Posterior vena cava (tissue), 2 donors: Measurements from ENCODE around the gene KCNK4. TPM values are rescaled to one million over a fixed set of nuclear protein-coding genes. Genes with fewer than 3 reads are reported as not detected.
A peak's percentile ranks its signal among the peaks of the same experiment; 100 is the strongest.
"Not testable (repeated sequence)": the region's sequence is repeated elsewhere in the genome, so short reads cannot be mapped to it uniquely, and the experiment has no call there.

Source experiments
- DNase-seq: peaks from one replicate; pipeline ENCODE4 v3.0.0-alpha.2; 2020; ENCODE audit warnings: low spot score
- intact Hi-C, 2 donors: fragments of 100-400 bp; cut with DNase I; formaldehyde crosslinking; loops; one replicate each; pipeline versions ENCODE4 v1.14.1 to v1.14.2; 2022 to 2023
- total RNA-seq, 2 donors: library from RNA; stranded (reverse); fragmentation: NEBNext Ultra II Directional; extraction: Animal tissue kit (Norgen Biotek cat#: 25700); gene quantifications; one replicate each; pipeline ENCODE4 v1.2.1, GENCODE V29; 2021
- donor health status: DM: yes; HTN: yes; CAD: no.
- donor health status: DM: yes; HTN: yes; CAD: no.

The KCNK4 gene
- total RNA-seq, 2 donors from 2014 or later, result not detected

DNA sequence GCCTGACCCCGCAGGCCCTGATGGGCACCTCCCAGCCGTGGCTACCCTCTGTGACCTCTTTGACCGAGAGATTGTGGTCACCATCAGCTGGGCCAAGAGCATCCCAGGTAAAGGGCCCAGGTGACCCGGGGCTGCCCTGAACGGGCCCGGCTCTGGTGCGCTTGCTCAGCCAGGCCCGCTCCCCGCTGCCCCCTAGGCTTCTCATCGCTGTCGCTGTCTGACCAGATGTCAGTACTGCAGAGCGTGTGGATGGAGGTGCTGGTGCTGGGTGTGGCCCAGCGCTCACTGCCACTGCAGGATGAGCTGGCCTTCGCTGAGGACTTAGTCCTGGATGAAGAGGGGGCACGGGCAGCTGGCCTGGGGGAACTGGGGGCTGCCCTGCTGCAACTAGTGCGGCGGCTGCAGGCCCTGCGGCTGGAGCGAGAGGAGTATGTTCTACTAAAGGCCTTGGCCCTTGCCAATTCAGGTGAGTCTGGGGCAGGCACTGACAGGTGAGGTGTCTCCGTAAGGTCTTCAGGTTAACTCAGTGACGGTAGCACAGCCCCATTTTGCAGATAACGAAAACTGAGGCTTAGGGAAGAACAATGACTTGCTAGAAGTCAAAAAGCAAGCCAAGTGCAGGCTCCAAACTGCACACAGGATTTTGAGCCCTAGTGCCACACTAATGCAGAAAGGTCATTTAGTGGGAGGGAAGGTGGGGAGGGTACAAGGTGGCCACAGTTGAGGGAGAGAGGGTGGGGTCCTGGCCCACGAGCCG is 23.9 kb downstream of the KCNK4 start:
- peak; percentile 71 for DNase-seq
- intact Hi-C loops, result loop anchor here in 1 of 2 donors (5.0 kb wide), 1 partner anchor 37 kb away; no protein-coding TSS in a partner anchor

DNA sequence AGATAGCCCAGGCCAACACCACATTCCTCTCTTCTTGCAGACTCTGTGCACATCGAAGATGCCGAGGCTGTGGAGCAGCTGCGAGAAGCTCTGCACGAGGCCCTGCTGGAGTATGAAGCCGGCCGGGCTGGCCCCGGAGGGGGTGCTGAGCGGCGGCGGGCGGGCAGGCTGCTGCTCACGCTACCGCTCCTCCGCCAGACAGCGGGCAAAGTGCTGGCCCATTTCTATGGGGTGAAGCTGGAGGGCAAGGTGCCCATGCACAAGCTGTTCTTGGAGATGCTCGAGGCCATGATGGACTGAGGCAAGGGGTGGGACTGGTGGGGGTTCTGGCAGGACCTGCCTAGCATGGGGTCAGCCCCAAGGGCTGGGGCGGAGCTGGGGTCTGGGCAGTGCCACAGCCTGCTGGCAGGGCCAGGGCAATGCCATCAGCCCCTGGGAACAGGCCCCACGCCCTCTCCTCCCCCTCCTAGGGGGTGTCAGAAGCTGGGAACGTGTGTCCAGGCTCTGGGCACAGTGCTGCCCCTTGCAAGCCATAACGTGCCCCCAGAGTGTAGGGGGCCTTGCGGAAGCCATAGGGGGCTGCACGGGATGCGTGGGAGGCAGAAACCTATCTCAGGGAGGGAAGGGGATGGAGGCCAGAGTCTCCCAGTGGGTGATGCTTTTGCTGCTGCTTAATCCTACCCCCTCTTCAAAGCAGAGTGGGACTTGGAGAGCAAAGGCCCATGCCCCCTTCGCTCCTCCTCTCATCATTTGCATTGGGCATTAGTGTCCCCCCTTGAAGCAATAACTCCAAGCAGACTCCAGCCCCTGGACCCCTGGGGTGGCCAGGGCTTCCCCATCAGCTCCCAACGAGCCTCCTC is 24.8 kb downstream of the KCNK4 start:
- intact Hi-C loops, result not testable (repeated sequence)
- DNase-seq, result peak; percentile 69

DNA sequence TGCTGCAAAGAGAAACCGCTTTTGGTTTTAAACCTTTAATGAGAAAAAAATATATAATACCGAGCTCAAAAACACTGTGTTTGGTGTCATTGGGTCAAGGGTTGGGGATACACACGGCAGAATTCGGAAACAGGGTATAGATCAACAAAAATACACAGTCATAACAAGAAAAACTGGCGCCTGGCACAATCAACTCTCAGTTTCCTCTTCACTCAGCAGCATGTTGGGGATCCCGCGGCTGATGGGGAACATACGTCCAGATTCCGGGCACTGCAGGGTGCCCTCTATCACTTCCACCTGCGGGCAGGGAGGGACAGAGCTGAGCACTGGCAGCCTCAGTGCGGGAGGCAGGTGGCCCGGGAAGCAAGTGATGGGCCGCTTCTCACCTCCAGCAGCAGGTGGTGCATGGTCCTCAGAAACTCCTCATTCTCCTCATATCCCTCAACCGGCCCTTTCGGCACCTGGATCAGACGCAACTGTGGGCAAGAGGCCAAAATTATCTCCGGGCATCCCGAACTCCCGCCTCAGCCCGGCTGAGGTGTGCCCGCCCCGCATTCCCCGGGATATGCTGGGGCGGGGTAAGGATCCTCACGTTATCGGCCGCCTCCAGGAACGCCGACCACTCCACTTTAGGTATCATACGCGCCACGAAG is 25.7 kb downstream of the KCNK4 start:
- intact Hi-C loops, result no loop called here
- no peak for DNase-seq

DNA sequence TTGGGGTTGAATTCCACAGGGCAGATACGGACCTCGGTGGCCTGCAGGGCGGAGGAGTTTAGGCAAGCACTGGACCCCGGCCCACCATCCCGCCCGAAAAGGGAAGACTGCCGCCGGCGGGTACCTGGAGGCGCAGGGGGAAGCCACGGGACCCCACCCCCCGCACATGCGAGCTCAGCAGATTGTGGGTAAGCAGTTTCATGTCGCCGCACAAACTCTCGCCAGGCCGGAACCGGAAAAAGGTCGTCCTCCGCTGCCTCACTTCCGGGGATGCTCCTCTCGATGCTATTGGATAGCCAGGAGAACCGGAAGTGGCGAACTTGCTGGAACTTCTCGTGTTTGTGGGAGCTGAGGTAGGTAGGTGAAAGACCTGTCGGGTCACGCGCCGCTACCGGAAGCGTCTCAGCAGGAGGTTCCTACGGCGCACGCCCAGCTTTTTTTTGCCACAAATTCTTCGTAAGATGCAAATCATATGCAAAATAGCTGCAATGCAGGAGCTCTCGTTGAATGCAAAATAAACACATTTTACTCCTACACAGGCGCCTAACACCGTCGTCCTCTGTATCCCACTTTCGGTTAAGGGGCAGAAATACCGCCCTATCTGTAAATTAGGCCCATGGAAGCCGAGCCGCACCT is 26.3 kb downstream of the KCNK4 start, which contains the start of gene TRMT112:
TRMT112 (minus strand) TSS at position 235 of the 636 bp plus-strand sequence; CDS start at position 202, 33 bp downstream.
- intact Hi-C loops, result no loop called here
- peak; percentile 98 for DNase-seq

DNA sequence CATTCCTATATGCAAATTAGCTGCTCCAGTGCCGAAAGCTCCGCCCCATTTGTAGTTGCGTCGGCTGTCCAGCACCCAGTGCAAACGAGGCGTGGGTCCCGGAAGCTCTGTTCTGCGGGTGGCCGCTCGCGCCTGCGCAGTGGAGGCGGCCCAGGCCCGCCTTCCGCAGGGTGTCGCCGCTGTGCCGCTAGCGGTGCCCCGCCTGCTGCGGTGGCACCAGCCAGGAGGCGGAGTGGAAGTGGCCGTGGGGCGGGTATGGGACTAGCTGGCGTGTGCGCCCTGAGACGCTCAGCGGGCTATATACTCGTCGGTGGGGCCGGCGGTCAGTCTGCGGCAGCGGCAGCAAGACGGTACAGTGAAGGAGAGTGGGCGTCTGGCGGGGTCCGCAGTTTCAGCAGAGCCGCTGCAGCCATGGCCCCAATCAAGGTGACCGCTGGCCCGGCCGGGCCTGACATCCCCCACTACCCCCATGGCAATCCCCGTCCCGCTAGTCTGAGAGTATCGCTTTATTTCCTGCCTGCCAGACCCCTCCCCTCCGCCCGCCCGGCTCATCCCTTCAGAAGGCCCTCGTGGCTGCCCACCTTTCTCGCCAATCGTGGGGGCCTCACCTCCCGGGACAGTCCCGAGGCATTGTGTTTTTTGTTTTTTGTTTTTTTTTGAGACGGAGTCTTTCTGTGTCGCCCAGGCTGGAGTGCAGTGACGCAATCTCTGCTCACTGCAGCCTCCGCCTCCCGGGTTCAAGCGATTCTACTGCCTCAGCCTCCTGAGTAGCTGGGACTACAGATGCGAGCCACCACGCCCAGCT is 27.1 kb downstream of the KCNK4 start, which contains the start of gene PRDX5:
PRDX5 (plus strand) TSS at position 161 of the 805 bp plus-strand sequence; CDS start at position 256, 95 bp downstream.
- intact Hi-C loops, result no loop called here
- DNase-seq, result peak; percentile 99

DNA sequence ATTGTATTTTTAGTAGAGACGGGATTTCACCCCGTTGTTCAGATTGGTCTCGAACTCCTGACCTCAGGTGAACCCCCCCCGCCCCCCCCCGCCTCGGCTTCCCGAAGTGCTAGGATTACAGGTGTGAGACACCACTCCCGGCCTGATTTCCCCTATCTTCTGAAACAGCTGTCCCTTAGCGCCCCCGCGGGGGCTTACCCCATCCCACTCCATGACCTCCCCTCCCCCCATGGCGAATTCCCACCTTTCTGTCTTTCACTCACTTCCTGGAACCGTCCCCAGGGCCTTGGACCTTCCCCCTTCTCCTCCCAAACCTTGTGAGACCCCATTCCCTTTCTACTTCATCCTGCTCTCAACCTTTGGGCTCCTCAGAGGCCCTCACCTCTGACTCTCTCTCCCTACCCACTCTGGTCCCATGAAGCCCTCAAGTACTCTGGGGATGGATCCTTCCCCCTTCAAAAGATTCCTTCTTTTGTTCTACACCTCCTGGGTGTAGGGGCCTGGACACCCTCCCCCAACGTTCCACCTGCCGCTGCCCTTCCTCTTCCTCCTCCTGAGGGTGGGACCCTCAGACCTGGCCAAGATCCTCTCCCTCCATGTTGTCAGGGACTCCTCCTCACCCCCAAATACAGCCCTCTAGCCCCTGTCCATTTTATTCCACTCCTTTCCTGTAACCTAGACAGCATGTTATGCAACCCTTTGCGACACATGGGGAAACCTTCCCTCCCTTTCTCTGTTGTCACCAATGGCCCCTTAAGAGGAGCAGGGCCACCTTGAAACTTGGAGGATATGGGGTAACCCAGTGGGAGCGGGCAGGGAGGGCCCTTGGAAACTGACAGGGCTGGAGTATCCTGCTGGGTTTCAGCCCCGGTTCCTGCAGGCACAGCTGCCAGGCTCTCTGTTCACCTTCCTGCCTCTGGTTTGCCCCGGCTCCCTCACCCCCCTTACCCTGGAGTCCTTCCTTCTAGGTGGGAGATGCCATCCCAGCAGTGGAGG is 28.0 kb downstream of the KCNK4 start:
- intact Hi-C loops, result no loop called here
- peak; percentile 81 for DNase-seq

DNA sequence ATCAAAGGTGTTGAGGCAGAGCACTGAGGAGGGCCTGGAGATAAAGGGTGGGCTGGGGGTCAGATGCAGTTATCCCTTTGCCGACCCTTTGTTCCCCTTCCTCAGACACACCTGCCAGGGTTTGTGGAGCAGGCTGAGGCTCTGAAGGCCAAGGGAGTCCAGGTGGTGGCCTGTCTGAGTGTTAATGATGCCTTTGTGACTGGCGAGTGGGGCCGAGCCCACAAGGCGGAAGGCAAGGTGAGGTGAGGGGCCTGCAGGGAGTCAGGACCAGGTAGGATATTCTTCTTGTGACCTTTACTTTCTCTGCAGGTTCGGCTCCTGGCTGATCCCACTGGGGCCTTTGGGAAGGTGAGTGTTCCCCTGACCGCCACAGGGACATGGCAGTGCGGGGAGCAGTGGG is 29.5 kb downstream of the KCNK4 start:
- intact Hi-C loops, result no loop called here
- peak; percentile 64 for DNase-seq

DNA sequence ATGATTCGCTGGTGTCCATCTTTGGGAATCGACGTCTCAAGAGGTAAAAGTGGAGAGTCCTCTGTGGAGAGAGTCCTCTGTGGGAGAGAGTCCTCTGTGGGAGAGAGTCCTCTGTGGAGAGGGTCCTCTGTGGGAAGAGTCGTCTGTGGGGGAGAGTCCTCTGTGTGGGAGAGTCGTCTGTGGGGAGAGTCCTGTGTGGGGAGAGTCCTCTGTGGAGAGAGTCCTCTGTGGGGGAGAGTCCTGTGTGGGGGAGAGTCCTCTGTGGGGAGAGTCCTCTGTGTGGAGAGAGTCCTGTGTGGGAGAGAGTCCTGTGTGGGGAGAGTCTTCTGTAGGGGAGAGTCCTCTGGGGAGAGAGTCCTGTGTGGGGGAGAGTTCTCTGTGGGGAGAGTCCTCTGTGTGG is 29.9 kb downstream of the KCNK4 start:
- intact Hi-C loops, result no loop called here
- no peak for DNase-seq

DNA sequence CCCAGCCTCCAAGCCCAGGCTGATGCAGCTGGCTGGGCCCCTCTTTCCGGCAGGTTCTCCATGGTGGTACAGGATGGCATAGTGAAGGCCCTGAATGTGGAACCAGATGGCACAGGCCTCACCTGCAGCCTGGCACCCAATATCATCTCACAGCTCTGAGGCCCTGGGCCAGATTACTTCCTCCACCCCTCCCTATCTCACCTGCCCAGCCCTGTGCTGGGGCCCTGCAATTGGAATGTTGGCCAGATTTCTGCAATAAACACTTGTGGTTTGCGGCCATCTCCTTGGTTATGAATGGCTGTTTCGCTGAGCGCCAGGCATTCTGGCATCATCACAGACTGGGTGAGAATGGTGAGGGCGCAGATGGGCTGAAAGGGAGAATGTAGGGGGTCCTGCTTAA is 30.4 kb downstream of the KCNK4 start:
- intact Hi-C loops, result no loop called here
- DNase-seq, result peak; percentile 40

DNA sequence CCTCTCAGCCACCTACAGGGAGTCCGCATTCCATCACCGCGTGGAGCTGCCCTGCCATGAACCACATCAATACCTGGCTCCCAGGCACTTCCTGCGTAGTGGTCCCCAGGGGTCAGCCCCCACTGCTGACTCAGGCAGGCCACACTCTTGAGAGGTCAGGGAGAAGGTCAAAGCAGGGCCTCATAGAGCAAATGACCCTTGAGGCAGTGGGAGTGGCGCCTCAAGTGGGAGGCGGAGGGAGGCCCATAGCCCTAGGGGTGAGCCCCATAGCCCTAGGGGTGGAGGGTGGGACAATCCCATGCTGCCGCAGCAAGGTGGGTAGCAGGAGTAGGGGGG is 31.8 kb downstream of the KCNK4 start:
- intact Hi-C loops, result no loop called here
- peak; percentile 74 for DNase-seq

DNA sequence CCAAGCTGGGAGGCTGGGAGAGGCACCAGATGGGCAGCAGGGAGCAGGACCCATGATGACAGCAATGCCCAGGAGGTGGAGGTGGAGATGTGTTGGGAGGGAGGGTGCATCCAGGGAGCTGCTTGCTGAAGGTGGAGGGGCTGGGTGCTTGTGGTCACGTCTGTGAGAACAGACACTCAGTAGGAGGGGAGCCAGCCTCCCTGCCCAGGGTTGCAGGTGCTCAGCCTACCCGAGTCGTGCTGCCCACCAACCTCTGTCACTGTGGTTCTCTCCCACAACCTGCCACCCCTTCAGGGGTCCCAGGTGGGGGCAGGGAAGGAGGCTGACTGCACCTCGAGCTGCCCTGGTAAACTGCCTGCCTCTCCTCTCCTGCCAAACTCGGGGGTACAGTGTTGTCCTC is 32.3 kb downstream of the KCNK4 start:
- peak; percentile 69 for DNase-seq
- intact Hi-C loops, result no loop called here

DNA sequence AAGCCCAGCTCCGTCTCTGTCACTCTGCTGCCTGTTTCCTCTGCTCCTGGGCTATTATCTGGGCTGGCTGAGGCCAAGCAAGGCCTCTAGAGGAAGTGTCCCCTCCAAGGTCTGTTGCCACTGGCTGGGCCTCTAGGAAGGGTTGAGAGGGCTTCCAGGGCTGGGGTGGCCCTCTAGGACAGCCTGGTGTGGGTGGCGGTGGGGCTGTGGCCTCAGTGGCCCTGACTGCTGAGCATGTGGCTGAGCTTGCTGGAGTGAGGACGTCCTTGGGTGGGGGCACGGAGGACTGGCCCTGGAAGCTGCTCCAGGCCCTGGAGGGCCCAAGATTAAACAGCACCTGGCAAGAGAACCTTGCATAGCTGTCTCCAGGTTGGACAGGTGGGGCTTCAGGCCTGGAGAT is 32.9 kb downstream of the KCNK4 start:
- not testable (repeated sequence) for DNase-seq

DNA sequence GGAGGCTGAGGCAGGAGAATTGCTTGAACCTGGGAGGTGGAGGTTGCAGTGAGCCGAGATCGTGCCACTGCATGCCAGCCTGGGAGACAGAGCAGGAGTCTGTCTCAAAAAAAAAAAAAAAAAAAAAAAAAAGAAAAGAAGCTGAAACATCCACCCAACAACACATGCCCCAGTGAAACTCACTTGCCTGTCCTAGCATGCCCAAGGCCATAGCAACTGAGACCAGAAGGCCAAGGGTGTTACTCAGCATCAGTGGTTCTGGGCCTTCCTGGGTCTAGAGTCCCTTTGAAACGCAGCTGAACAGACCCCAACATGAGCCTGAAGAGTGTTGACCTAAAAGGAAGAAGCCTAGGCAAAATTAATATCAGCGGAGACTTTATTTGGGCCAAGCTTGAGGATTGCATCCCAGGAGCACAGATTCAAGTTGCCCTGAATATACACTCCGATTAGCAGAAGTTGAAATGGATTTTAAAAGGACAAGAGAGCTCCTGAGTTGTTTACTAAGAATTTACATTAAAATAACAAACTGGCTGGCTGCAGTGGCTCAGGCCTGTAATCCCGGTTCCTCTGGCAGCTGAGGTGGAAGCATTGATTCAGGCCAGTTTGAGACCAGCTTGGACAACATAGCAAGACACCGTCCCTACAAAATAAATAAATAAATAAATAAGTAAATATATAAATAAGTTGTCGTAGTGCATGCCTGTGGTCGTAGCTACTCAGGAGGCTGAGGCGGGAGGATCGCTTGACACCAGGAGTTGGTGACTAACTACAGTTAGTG is 33.8 kb downstream of the KCNK4 start:
- DNase-seq, result no peak
- intact Hi-C loops, result no loop called here

More for the DNA sequence above, 32.9 kb downstream of the KCNK4 start:
- intact Hi-C loops, result not testable (repeated sequence)

DNA sequence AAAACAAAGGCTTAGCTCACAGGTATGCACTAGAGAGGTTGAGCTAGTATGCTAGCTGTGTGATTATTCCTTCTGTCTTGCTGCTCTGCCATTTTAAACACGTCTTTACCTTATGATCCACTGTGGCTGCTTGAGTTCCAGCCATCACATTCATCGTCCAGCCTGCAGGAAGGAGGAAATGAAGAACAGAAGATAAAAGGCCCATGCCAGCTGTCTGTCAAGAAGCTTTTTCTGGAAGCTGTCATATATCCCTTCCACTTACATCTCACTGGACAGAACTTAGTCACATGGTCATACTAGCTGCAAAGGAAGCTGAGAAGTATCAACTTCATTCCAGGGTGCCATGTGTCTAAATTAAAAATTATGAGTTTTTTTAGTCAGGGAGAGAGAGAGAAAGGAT is 36.3 kb downstream of the KCNK4 start:
- intact Hi-C loops, result no loop called here
- DNase-seq, result no peak

DNA sequence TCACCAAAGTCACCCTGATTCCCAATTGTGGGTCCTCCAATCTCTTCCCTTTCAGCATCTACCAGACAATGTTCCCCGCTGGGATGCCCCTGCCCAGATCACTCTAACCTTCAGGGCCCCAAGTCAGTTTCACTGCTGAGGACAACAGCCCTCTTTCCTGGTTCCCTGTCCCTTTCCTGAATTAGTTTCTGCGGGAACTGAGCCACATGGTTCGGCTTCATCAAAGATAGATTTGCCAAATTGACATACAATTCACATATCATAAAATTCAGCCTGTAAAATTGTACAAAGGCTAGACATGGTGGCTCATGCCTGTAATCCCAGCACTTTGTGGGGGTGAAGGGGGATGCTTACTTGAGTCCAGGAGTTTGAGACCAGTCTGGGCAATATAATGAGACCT is 36.9 kb downstream of the KCNK4 start:
- intact Hi-C loops, result no loop called here
- no peak for DNase-seq

DNA sequence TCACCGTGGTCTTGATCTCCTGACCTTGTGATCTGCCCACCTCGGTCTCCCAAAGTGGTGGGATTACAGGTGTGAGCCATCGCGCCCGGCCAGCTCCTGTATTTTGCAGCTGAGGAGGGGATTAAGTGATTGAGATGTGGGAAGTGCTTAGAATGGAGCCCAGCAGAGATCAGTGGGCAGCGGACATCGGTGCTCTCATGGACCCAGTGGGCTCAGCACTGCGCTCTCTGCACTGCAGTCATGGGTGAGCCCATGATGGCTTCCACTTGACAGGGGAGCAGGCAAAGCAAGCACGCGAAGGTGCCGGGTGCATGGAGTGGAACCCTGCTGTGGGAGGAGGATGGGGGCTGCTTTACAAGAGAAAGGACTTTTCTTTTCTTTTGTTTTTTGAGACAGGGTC is 39.8 kb downstream of the KCNK4 start:
- intact Hi-C loops, result no loop called here
- peak; percentile 43 for DNase-seq
